Embryonic facial prominence (tissue), 1 donor: ENCODE data around the gene PPT1.

Experiments
- DNase-seq: peaks from one replicate; pipeline ENCODE4 v3.0.0-alpha.2; 2016; ENCODE audit errors: extremely low spot score

Gene PPT1

DNA sequence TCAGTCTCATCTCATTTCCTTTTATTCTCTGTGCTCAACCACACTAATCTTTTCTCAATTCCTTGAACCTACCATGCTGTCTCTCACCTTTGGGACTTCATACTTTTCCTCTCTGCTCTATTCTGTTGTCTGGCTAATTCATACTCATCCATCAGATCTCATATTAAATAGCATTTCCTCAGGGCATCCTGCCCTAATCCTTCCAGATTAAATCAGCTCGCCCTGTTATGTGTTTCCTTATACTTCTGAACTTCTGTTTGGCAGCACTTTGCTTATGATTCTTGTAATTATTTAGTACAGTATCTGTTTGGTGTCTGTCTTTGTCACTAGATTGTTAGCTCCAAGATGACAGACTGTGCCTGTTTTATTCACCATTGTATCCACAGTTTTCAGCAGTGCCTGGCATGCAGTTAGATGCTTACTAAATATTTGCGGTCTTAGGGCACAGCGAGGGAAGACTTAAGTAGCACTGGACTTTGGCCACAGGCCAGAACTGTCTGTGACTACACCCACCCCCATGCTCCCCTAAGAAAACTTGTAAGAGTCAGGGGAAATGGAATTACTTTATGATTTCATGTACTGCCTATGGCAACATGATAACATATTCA is 66.4 kb downstream of the PPT1 start:
- no peak for DNase-seq

DNA sequence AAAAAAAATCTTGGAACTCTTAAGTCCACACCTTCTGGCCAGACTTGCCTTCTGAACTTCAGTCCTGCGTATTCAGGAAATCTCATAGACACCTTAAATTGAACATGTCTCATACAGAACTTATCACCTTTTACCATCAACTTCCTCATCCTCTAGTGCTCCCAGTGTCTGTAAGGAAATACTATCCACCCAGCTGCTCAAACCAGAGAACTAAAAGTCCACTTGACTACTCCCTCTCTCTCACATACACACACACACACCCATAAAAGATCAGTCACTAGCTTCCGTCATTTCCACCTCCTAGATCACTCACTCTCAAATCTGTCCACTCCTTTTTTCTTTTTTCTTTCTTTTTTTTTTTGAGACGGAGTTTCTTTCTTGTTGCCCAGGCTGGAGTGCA is 67.4 kb downstream of the PPT1 start:
- no peak for DNase-seq

DNA sequence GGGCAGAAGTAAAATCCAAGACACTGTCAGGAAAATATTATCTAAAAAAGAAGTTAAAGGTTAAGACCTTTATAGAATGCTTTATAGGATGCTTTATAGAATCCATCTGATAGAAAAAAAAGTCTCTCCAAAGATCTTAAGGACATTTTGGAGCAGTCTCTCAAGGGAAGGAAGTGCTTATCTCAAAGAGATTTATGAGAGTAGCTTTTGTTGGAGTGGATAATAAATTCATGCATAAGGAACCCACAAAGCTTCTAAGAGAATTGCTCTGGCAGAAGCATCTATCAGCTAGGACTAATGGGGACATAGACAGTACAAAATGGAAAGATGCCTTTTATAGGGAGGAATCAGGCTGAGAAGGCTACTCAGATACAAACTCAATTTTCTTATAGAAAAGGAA is 69.4 kb downstream of the PPT1 start:
- no peak for DNase-seq

DNA sequence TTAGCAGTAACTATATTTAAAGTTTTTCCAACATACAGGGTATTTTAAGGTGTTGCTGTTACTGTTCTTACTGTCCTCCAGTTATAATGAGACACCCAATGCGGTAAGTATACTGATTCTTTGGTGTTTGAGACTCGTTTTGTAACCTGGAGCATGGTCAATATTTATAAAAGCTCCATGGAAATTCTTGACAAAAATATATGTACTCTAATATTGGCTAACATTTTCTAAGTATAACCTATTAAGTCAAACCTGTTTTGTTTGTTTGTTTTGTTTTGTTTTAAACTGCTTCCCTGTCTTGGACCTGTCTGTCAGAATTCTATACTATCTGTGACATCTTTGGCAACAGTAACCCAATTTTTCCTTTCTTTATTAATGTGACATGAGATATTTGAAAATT is 72.4 kb downstream of the PPT1 start:
- DNase-seq, result no peak

DNA sequence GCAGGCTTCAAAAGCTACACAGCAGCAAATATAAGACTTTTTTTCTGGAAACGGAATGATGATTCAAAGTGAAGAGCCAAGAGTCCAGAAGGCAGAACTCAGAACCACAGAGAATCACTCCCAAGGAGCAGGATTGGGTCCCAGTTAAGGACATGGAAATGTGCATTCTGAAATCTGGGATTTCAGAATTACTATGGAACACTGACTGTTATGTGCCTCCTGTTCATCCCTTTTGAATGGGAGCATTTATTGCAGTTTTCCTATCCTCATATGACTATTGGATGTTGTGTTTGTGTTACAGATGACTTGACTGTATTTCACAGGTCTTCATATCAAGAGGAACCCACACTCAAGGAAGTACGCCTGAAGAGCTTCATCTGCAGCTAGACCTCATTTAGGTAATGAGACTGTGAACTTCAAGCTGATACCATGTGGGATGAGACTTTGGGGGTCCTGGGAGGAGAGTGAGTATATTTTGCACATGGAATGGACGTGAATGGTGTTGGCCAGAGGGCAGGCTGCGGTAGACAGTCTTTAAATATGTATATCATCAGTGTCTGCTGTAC is 73.6 kb downstream of the PPT1 start:
- no peak for DNase-seq
